SIG-M5 treated with dmso at 0.1 percent for 504 hours (cell line): ENCODE measurements around the gene MYO5C.
"Not testable (repeated sequence)": the region's sequence is repeated elsewhere in the genome, so short reads cannot be mapped to it uniquely, and the experiment has no call there.

Experiments
- DNase-seq: peaks from one replicate; lab custom pipeline; 2025; ENCODE audit not compliant: unreplicated experiment; lab: John Stamatoyannopoulos, UW

MYO5C gene

DNA sequence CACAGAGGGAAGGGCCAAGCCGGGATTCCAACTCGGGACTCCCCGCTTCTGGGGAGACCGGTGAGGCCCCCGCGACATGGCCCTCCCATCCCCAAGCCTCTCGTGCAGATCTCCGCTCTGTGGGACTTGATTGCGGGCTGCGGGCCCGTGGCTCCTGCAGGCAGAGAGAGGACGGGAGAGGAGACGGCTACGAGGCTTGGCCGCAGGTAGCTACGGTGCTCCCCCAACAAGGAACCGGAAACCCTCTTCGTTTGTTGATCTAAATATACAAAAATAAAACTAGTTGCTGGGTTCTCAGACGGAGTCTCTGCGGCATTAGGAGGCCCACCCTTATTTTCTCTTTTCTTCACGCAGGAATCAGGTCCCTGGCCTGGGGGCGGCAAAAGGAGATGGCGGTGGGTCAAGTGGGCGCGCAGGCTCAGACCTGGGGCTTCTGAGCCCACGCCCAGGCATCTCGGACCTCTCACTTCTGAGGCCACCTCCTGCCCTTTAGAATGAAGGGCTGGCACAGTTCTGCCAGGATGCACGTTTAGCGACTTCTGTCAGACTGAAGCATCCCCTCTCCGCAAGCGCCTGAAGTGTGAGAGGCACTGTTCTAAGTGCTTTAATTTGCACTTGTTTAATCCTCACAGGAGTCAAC lies 115.3 kb downstream of the MYO5C start:
- DNase-seq: peak; percentile 12

DNA sequence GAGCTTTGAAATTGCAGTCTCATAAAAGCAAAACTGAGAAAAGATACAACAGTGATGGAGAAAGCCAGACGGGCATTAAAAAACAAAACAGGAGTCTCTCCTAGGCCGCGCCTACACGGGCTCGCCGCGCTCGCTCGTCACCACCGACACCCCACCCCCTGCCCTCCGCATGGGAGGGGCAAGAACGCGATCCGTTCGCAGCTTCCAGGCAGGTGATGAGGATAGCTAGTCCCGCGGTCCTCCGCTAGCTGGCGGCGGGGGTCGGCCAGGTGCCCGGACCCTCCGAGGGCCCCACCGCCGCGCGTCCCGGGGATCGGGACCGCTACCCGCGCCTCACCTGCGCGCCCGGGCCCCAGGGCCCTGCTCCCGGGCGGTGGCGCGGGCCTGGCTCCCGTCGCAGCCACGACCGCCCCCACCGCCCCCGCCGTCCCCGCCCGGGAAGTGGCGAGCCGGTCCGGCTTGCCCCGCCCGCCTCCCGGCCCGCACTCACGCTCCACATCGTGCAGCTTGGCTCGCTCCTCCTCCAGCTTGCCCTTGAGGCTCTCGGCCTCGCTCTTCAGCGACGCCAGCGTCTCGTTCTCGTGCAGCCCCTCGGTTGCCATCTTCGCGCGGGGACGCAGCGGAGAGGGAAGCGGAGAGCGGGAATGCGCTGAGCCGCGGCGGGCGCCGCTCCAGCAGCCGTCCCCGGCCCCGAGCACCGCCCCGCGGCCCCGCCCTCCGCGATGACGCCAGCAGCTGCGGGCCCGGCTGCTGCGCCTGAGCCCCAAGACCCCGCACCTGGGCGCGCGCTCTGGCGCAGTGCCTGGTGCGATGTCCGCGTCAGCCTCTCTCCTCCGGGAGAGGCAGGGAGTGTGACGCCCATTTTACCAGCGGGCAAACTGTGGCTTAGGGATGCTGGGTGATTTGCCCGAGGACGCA lies 116.1 kb downstream of the MYO5C start:
- peak; percentile 60 for DNase-seq

DNA sequence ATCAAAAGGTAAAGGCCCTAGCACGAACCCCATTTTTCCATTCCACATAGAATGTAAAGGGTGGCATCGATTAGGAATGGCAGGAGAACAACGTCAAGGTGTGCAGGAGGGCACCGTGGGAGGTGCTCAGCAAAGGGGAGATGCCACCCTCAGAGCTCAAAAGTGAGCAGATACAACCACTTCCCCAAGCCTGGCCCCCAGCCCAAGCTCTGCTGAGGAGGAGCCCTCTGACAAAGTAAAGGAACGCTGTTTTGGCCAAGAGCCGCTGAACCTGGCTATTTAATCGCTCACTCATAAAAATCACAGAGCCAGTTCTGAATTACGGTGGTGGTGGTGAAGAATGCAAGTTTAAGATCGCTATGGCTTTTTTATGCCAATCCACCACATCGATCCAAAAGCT lies 116.8 kb downstream of the MYO5C start:
- DNase-seq: no peak

DNA sequence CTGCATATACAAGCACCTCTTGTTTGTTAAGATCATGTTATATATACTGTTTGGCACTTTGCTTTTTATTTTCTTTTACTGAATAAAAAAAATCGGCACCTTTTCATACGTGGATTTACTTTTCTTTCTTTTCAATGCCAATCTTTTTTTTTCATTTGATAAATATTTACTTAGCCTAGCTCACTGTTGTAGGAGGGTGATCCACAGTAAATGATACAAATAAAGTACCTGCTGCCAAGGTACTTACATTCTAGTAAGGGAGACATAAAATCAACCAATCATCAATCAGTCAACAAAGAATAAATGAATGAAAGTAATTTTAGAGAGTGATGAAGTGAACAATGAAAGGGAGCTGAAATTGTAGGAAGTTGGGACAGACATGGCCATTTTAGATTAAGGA lies 122.7 kb downstream of the MYO5C start:
- no peak for DNase-seq

DNA sequence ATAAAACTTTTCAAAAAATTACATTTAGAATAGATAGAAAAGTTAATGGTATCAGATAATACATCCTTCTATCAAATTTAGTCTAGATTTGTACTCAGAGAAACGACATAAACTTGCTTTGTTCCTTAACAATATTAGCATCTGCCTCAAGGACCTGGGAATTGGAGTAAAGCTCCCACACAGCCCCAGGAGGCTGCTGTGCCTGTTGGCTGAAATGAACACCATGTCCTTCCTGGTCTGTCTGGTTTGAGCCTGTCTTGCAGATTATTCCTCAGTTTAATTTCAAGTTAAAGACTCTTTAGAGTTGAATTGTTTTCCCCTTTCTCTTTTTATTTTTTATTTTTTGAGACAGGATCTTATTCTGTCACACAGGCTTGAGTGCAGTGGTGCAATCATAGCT lies 123.8 kb downstream of the MYO5C start:
- no peak for DNase-seq

DNA sequence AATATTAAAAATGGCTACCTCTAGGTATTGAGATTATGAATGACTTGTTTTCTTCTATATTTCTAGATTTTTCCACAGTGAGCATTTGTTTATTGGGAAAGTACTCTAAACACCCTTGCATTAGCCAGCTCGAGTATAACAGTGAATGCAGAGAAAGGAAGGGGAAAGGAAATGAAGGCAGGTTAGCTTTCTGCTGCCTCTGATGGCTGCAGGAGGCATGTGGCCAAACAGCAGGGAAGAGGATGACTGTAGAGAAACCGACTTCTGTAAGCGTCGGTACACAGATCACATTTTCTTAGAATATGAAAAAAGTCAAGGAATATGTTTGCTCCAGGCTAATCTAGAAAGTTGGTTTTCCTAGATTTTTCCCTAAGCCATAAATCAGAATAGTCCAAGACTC lies 124.2 kb downstream of the MYO5C start:
- DNase-seq: no peak

DNA sequence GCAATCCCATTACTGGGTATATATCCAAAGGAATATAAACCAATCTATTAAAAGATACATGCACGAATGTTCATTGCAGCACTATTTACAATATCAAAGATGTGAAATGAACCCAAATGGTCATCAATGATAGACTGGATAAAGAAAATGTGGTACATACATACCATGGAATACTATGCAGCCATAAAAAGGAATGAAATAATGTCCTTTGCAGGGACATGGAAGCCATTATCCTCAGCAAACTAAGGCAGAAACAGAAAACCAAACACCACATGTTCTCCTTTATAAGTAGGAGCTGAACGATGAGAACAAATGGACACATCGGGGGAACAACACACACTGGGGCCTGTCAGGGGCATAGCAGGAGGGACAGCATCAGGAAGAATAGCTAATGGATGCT lies 125.4 kb downstream of the MYO5C start:
- not testable (repeated sequence) for DNase-seq

DNA sequence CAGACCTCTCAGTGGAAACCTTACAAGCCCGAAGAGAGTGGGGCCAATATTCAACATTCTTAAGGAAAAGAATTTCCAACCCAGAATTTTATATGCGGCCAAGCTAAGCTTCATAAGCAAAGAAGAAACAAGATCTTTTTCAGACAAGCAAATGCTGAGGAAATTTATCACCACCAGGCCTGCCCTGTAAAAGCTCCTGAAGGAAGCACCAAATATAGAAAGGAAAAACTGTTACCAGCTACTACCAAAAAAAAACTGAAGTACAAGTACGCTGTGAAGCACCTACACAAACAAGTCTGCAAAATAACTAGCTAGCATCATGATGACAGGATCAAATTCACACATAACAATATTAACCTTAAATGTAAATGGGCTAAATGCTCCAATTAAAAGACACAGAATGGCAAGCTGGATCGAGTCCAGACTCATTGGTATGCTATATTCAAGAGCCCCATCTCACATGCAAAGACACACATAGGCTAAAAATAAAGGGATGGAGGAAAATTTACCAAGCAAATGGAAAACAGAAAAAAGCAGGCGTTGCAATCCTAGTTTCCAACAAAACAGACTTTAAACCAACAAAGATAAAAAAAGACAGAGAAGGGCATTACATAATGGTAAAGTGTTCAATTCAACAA lies 130.0 kb downstream of the MYO5C start:
- not testable (repeated sequence) for DNase-seq

DNA sequence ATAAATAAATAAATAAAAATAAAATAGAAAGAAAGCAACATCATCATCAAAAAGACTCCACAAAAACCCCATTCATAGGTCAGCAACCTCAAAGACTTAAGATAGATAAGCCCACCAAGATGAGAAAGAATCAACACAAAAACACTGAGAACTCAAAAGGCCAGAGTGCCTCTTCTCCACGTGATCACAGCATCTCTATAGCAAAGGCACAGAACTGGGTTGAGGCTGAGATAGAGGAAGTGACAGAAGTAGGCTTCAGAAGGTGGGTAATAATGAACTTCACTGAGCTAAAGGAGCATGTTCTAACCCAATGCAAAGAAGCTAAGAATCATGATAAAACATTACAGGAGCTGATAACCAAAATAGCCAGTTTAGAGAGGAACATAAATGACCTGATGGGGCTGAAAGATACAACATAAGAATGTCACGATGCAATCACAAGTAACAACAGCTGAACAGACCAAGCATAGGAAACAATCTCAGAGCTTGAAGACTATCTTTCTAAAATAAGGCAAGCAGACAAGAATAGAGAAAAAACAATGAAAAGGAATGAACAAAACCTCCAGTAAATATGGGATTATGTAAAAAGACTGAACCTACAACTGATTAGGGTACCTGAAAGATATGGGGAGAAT lies 130.9 kb downstream of the MYO5C start:
- DNase-seq: peak; percentile 28

DNA sequence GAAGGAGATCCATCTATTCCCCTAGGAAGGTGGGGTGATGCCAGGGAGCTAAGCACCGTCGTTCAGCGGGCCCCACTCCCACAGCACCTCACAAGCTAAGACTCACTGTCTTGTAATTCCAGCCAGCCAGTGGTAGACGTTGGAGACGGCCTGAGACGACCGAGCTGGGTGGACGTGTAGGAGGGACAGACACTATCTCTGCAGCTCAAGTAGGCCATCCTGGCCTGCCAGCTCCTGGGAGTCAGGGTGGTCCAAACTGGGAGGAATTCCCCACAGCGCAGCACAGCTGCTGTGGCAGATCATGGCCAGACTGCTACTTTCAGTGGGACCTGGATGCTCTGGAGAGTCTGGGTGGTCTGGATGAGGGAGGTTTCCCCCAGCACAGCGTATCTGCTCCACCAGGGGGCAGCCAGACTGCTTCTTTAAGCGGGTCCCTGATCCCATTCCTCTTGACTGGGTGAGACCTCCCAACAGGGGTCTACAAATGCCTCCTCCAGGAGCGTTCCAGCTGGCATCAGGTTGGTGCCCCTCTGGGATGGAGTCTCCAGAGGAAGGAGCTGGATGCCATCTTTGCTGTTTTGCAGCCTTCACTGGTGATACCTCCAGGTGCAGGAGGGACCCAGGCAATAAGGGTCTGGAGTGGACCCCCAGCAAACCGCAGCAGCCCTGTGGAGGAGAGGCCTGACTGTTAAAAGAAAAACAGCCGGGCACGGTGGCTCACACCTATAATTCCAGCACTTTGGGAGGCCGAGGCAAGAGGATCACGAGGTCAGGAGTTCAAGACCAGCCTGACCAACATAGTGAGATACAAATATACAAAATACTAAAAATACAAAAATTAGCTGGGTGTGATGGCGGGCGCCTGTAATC lies 132.0 kb downstream of the MYO5C start:
- no peak for DNase-seq

DNA sequence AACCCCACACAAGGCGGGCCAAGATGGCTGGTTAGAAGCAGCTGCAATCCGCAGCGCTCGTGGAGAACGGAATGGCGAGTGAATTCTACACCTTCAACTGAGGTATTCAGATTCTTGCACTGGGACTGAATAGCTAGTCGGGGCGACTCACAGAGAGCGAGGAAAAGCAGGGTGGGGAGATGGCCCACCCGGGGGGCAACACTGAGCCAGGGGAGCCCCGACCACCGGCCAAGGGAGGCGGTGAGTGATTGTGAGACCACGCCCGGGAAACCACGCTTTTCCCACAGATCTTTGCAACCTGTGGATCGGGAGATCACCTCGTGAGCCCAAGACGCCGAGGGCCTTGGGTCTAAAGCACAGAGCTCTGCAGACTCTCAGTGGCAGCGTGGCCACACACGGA lies 132.7 kb downstream of the MYO5C start:
- no peak for DNase-seq

DNA sequence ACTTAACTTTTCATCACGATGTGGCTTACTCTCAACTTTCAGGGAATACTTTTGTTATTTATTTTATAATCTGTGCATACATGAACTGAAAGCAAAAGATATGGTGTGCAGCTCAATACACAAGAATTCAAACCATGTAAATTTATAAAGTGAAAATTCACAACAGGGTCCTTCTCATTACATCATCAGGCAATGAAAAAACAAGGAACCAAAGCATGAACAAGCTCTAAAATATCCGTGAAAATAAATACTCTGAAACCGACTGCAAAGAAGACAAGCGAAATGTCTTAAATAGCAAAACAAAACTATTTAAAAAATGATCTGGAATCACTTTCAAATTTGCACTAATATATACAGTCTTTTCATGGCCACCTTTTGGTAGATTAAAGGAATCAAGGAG lies 133.3 kb downstream of the MYO5C start:
- DNase-seq: no peak

DNA sequence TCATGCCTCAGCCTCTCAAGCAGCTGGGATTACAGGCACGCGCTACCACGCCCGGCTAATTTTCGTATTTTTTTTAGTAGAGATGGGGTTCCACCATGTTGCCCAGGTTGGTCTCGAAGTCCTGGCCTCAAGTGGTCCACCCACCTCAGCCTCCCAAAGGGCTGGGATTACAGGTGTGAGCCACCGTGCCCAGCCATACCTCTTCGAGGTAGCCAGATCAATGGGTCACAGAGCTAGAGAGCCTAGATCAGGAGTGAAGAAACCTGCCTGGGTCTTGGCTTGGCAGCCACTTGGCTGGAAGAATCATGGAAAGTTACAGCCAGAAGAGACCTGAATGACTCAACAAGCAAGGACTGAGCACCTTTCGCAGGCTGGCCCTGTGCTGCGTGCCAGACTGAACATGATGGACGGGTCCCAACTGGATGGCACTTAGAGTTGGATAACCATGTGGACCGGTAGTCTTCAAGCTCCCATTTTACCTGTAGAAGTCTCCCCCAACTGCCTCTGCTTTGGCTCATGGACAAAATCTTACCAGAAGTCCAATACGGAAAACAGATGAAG lies 134.1 kb downstream of the MYO5C start:
- no peak for DNase-seq

DNA sequence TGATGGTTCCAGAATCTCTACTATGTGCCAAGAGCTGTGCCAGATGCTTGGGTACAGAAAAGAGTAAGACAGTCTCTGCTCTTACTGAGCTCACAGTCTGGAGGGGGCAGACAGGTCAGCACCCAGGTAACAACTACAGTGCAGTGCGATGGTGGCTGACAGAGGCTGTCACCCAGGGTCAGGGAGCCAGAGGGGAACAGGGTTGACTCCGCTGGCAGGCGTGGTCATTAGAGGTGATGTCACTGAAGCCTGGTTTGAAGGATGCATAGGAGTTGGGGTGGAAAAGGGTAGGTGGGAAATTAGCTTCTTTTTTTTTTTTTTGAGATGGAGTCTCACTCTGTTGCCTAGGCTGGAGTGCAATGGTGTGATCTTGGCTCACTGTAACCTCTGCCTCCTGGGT lies 136.0 kb downstream of the MYO5C start:
- DNase-seq: no peak

DNA sequence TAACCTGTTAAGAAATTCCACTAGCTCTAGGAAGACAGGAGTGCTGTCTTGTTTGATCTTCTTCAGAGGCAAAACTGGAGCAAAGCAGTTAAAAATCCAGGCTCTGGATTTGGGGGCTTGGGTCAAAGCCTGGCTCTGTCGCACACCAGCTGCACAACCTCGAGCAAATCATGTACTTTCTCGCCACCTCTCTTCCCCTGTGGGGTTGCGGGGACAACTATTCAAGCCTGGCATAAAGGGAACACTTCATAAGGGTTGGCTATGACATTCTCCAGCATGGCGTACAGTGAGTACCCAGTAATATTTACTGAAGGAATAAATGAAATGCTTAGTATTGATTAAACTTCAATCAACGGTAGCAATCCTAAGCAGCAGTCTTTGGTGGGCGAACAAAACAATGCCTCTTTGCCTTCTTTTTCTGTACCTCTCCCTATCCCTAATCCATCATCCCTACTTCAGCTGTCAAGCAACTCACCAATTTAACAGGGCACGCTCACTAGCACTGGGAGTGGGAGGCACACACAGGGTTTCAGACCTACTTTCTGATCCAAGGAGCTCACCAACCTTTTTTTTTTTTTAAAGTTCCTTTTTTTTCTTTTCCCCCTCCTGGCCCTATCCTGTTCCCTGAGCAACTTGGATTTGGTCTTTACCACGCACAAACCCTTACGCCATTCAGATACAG lies 137.4 kb downstream of the MYO5C start:
- no peak for DNase-seq

DNA sequence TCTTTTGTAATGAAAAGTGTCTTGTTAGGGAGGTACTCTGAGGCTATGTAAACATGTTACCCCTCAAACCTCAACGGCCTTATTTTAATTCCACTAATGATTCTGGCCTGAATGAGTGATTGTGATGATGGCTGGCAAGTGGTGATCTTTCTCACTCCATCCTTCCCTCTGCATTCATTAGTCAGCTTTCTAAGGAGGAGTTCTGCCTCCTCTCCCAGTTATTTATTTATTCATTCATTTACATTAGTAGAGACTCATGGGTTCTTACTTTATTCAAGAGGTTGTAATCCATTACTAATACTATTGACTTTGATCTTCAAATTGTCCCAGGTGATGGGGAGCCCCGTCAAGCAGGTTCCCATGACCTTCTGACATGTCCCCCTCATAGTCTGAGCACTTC lies 139.7 kb downstream of the MYO5C start:
- DNase-seq: no peak

DNA sequence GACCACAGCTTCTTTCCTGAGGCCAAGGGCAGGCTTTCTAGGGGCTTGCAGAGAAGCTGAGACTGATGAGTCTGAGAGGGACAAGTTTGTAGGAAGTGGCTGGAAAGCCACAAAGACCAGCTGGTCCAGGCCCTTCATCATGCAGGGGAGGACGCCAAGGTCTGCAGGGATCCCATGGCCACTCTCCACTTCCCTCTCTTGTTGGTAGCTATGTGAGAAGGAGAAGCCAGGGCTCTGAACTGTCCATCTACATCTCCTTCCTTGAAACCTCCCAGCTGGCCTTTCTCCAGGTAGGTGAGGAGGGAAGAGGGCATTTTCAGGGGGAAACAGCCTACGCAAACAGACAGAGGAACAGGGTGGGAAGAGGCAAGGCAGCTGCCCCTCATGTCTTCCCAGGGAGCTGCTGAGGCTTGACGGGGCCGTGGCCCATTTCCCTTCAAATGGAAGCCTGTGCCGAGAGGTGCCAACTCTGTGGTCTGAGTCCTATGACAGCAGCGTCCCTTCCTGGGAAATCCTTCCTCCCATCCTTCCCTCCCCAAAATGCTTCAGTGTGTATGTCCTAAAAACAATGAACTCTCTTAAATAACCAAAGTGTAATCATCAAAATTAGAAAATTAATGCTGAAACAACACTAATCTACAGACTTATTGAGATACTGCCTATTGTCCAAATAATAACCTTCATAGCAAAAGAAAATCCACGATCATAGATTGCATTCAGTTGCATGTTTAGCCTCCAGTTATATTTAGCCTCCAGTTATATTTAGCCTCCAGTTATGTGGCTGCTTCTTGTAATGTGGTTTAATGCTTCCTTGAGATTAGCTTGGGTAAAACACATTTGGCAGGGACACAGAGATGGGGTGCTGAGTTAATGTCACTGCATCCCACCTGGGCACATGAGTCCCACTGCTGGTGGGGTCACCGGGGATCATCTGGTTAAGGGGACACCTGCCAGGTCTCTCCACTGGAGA lies 140.4 kb downstream of the MYO5C start:
- DNase-seq: no peak
